Hematopoietic multipotent progenitor cell treated with erythropoietin and hydrocortisone succinate and interleukin-3 and kit ligand, for 4 days (in vitro differentiated cells): Measurements from ENCODE around the gene ADCY5.

Source experiments
- DNase-seq: peaks from one replicate; pipeline ENCODE4 v3.0.0-alpha.2; 2015

The ADCY5 gene

GRCh38 chr3:123321806-123322205 lies 127.1 kb downstream of the ADCY5 start:
- DNase-seq = no peak

GRCh38 chr3:123320221-123320620 lies 128.7 kb downstream of the ADCY5 start:
- no peak for DNase-seq

- DNase-seq = no peak
Observed at GRCh38 chr3:123319760-123320159, 129.1 kb downstream of the ADCY5 start.

GRCh38 chr3:123318374-123318773 lies 130.5 kb downstream of the ADCY5 start:
- peak; percentile 11 for DNase-seq

GRCh38 chr3:123317716-123318115 lies 131.2 kb downstream of the ADCY5 start:
- DNase-seq = no peak

GRCh38 chr3:123315271-123315595 lies 133.7 kb downstream of the ADCY5 start:
- DNase-seq = no peak

GRCh38 chr3:123314359-123315270 lies 134.3 kb downstream of the ADCY5 start:
- no peak for DNase-seq

DNA sequence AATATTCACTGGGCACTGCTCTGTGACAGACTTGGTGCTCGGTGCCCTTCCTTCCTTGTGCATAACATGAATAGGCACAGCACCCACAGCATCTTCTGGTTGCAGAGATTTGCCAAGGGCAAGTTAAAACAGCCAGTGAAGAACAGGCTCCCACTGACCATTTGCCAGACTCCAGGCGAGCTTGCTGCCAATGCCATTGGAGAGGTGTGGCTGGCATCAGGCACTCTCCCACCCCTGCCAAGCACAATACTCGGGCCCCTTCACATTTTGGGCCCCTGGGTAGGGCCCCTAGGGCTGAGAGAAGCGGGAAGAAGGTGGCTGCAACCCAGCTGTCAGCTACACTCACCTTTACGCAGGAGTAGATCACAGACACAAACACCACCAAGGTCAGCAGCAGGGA lies 135.0 kb downstream of the ADCY5 start:
- DNase-seq = no peak

- no peak for DNase-seq
Observed at GRCh38 chr3:123312331-123313265, 136.3 kb downstream of the ADCY5 start.

DNA sequence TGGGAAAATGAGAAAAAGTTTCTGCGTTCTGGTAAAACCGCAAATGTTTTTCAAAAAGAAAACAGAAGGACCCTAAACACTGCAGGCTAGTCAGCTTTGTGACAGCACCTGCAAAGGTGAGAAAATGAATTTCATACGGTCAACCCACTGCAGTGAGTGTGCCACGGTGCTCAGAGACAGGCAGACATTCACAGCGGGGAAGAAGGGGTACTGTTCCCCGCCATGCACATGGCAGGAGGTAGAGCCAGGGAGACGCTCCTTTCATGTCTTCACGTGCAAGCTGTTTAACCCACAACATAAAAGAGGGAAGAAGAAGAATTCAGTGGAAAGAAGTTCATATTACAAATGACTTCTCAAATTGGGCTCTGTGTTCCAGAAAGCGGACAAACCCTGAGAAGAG lies 137.7 kb downstream of the ADCY5 start:
- DNase-seq = no peak

GRCh38 chr3:123310741-123311140 lies 138.1 kb downstream of the ADCY5 start:
- DNase-seq = no peak

- no peak for DNase-seq
Observed at GRCh38 chr3:123310186-123310585, 138.7 kb downstream of the ADCY5 start.

- DNase-seq = no peak
Observed at GRCh38 chr3:123307064-123307463, 141.8 kb downstream of the ADCY5 start.

- DNase-seq = no peak
Observed at GRCh38 chr3:123305192-123305591, 143.7 kb downstream of the ADCY5 start.

GRCh38 chr3:123303976-123304560 lies 144.8 kb downstream of the ADCY5 start:
- no peak for DNase-seq

- DNase-seq = no peak
Observed at GRCh38 chr3:123302961-123303360, 145.9 kb downstream of the ADCY5 start.

GRCh38 chr3:123301331-123302184 lies 147.3 kb downstream of the ADCY5 start:
- DNase-seq = no peak

DNA sequence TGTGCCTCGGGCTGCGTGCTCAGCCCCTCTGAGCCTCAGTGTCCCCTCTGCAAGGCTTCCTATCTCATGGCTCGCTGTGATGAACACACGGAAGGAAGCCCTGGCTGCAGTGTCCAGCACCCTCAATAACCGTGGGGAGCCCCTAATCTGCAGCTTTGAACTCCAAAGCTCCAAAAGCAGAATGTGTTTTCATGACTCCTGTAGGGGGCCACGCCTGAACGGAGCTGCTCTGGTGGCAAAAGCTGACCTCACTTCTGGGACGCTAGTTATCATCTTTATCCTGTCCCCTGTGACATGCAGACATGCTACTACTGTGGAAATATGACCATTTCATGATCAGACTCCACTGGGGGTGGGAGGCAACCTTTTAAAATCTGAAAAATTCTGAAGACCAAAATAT lies 148.3 kb downstream of the ADCY5 start:
- DNase-seq = no peak

- no peak for DNase-seq
Observed at GRCh38 chr3:123300056-123300455, 148.8 kb downstream of the ADCY5 start.

DNA sequence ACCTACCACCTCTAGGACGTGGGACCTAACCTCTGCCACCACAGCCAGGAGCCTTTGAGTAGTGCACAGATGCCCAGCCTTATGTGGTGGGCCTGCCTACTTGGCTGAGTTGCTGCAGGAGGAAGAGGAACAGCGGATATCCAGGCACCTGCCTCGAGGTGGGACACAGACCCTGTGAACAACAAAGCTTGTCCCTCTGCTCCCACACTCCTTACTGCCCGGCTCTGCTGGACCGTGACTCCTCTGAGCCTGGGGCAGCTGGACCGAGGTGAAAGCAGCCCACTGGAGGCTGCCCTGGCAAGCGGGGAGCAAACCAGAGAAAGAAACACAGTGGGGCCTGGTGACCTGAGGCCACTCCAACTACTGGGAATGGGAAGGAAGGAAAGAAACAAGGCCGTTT lies 149.3 kb downstream of the ADCY5 start:
- no peak for DNase-seq

DNA sequence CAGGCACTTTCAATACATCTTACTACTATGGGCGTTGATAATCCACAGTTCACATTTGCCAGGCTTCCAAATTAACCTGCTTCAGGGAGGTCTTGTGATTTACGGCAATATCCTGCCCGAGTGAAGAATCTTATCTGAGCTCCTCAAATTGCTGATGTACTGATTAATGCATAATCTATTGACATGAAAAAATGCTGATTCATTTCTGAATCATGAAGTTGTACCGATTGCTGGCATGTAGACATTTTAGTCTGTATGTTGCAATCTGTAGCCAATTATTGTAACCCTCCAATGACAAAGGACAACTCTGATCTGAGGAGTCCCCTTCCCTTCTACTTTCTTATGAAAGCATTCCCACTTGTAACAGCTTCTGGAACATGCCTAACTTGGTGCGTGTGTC lies 150.0 kb downstream of the ADCY5 start:
- peak; percentile 20 for DNase-seq

GRCh38 chr3:123297627-123297899 lies 151.3 kb downstream of the ADCY5 start:
- DNase-seq = peak; percentile 13
